ENCODE data around the gene PCLO.
A peak's percentile ranks its signal among the peaks of the same experiment; 100 is the strongest.
"Not testable (repeated sequence)": the region's sequence is repeated elsewhere in the genome, so short reads cannot be mapped to it uniquely, and the experiment has no call there.

PCLO gene

DNA sequence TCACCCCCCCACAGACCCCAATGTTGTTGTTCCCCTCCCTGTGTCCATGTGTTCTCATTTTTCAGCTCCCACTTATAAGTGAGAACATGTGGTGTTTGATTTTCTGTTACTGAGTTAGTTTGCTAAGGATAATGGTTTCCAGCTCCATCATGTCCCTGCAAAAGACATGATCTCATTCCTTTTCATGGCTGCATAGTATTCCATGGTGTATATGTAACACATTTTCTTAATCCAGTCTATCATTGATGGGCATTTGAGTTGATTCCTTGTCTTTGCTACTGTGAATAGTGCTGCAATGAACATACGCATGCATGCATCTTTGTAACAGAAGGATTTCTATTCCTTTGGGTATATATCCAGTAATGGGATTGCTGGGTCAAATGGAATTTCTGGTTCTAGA lies 82.8 kb downstream of the PCLO start:
- no CpG with 5 or more reads among the region's 1 CpG for WGBS (ENCODE audit: extremely low coverage, insufficient coverage, low lambda C conversion rate)
- H3K56ac ChIP-seq (ENCODE audit: low read length); H3K4ac ChIP-seq (ENCODE audit: low read depth, low read length); H4K8ac ChIP-seq (ENCODE audit: low read depth, low read length); H3K18ac ChIP-seq (ENCODE audit: low read length); H3K79me2 ChIP-seq (ENCODE audit: control insufficient read depth, insufficient read depth, low read length); H3K79me1 ChIP-seq (ENCODE audit: low read length); H3K23ac ChIP-seq (ENCODE audit: low read length); H2BK15ac ChIP-seq (replicated peaks; ENCODE audit: low read depth); H3K27me3 ChIP-seq (ENCODE audit: insufficient read depth, low read length, poor library complexity); DNase-seq; H3K4me2 ChIP-seq (ENCODE audit: low read length); H3K36me3 ChIP-seq (ENCODE audit: control insufficient read depth, insufficient read depth, low read length); H4K5ac ChIP-seq (ENCODE audit: low read length); H2BK5ac ChIP-seq (ENCODE audit: low read length); H3K4me3 ChIP-seq (ENCODE audit: low read length); H3K9ac ChIP-seq (ENCODE audit: low read length); H3K4me1 ChIP-seq (ENCODE audit: control insufficient read depth, low read depth, low read length); H2BK120ac ChIP-seq (ENCODE audit: low read depth, low read length); H3K27ac ChIP-seq (ENCODE audit: low read depth, low read length); H2AK5ac ChIP-seq (ENCODE audit: low read length): not testable (repeated sequence)

DNA sequence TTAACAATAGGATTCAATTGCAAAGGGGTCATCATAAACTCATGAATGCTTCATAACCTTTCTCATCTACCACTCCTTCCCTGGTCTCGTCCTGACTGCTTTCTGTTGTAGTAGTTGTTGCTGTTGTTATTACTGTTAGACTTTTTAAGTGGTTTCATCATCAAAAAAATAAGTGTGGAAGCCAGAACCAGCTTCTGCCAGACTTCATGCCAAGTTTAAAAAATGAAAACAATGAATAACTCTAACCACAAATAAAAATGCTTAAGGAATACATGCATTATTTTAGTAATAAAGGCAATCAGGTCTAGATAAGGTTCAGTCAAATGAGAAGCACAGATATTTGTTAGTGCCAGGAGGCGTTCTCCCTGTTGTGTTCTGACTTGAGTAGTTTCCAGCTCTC lies 85.4 kb downstream of the PCLO start:
- DNase-seq, result no peak
- Histone ChIP-seq H3K23ac (ENCODE audit: low read length) (no peak overlapping the region), H2AK5ac (ENCODE audit: low read length) (no peak overlapping the region), H3K79me1 (ENCODE audit: low read length) (no peaks in the 10 kb centered on the region), H2BK120ac (ENCODE audit: low read depth, low read length) (no peak overlapping the region), H3K27me3 (ENCODE audit: insufficient read depth, low read length, poor library complexity) (no peaks in the 10 kb centered on the region), H4K5ac (ENCODE audit: low read length) (no peak overlapping the region), H3K4me2 (ENCODE audit: low read length) (no peak overlapping the region), H3K36me3 (ENCODE audit: control insufficient read depth, insufficient read depth, low read length) (no peaks in the 10 kb centered on the region), H3K79me2 (ENCODE audit: control insufficient read depth, insufficient read depth, low read length) (no peaks in the 10 kb centered on the region), H3K4ac (ENCODE audit: low read depth, low read length) (no peak overlapping the region), H3K27ac (ENCODE audit: low read depth, low read length) (no peak overlapping the region), H2BK15ac (replicated peaks; ENCODE audit: low read depth) (no peak overlapping the region), H3K4me1 (ENCODE audit: control insufficient read depth, low read depth, low read length) (no peaks in the 10 kb centered on the region), H4K8ac (ENCODE audit: low read depth, low read length) (no peak overlapping the region), H3K18ac (ENCODE audit: low read length) (no peak overlapping the region), H3K56ac (ENCODE audit: low read length) (no peak overlapping the region), H3K4me3 (ENCODE audit: low read length) (no peak overlapping the region), H3K9ac (ENCODE audit: low read length) (no peak overlapping the region), H2BK5ac (ENCODE audit: low read length) (no peak overlapping the region)
- no CpG with 5 or more reads among the region's 2 CpGs for WGBS (ENCODE audit: extremely low coverage, insufficient coverage, low lambda C conversion rate)

GRCh38 chr7:83072576-83073517 lies 89.8 kb downstream of the PCLO start:
- Histone ChIP-seq H2AK5ac (ENCODE audit: low read length) (no peak overlapping the region), H3K4me1 (ENCODE audit: control insufficient read depth, low read depth, low read length) (no peaks in the 10 kb centered on the region), H3K18ac (ENCODE audit: low read length) (no peak overlapping the region), H3K79me1 (ENCODE audit: low read length) (no peaks in the 10 kb centered on the region), H3K27ac (ENCODE audit: low read depth, low read length) (no peak overlapping the region), H3K23ac (ENCODE audit: low read length) (no peak overlapping the region), H4K5ac (ENCODE audit: low read length) (no peak overlapping the region), H2BK5ac (ENCODE audit: low read length) (no peak overlapping the region), H3K79me2 (ENCODE audit: control insufficient read depth, insufficient read depth, low read length) (no peaks in the 10 kb centered on the region), H2BK120ac (ENCODE audit: low read depth, low read length) (no peak overlapping the region), H3K4me3 (ENCODE audit: low read length) (no peak overlapping the region), H3K9ac (ENCODE audit: low read length) (no peak overlapping the region), H4K8ac (ENCODE audit: low read depth, low read length) (no peak overlapping the region), H2BK15ac (replicated peaks; ENCODE audit: low read depth) (no peak overlapping the region), H3K36me3 (ENCODE audit: control insufficient read depth, insufficient read depth, low read length) (no peaks in the 10 kb centered on the region), H3K4ac (ENCODE audit: low read depth, low read length) (no peak overlapping the region), H3K56ac (ENCODE audit: low read length) (no peak overlapping the region), H3K27me3 (ENCODE audit: insufficient read depth, low read length, poor library complexity) (no peaks in the 10 kb centered on the region), H3K4me2 (ENCODE audit: low read length) (no peak overlapping the region)
- no CpG with 5 or more reads among the region's 2 CpGs for WGBS (ENCODE audit: extremely low coverage, insufficient coverage, low lambda C conversion rate)
- no peak for DNase-seq

- DNase-seq, result no peak
- WGBS (ENCODE audit: extremely low coverage, insufficient coverage, low lambda C conversion rate), result no CpG with 5 or more reads among the region's 3 CpGs
- H2BK5ac ChIP-seq (ENCODE audit: low read length), result no peak overlapping the region
- no peak overlapping the region for H3K9ac ChIP-seq (ENCODE audit: low read length)
- no peaks in the 10 kb centered on the region for H3K79me1 ChIP-seq (ENCODE audit: low read length)
- H3K23ac ChIP-seq (ENCODE audit: low read length), result no peak overlapping the region
- no peak overlapping the region for H4K5ac ChIP-seq (ENCODE audit: low read length)
- H3K36me3 ChIP-seq (ENCODE audit: control insufficient read depth, insufficient read depth, low read length), result no peaks in the 10 kb centered on the region
- no peak overlapping the region for H3K4me3 ChIP-seq (ENCODE audit: low read length)
- H2BK120ac ChIP-seq (ENCODE audit: low read depth, low read length), result no peak overlapping the region
- H3K18ac ChIP-seq (ENCODE audit: low read length), result no peak overlapping the region
- H3K27ac ChIP-seq (ENCODE audit: low read depth, low read length), result no peak overlapping the region
- H2AK5ac ChIP-seq (ENCODE audit: low read length), result no peak overlapping the region
- H3K4ac ChIP-seq (ENCODE audit: low read depth, low read length), result no peak overlapping the region
- H3K56ac ChIP-seq (ENCODE audit: low read length), result no peak overlapping the region
- no peaks in the 10 kb centered on the region for H3K27me3 ChIP-seq (ENCODE audit: insufficient read depth, low read length, poor library complexity)
- H3K4me1 ChIP-seq (ENCODE audit: control insufficient read depth, low read depth, low read length), result no peaks in the 10 kb centered on the region
- H3K4me2 ChIP-seq (ENCODE audit: low read length), result no peak overlapping the region
- H4K8ac ChIP-seq (ENCODE audit: low read depth, low read length), result no peak overlapping the region
- no peaks in the 10 kb centered on the region for H3K79me2 ChIP-seq (ENCODE audit: control insufficient read depth, insufficient read depth, low read length)
- no peak overlapping the region for H2BK15ac ChIP-seq (replicated peaks; ENCODE audit: low read depth)
Observed at GRCh38 chr7:83065714-83066113, 97.0 kb downstream of the PCLO start.

DNA sequence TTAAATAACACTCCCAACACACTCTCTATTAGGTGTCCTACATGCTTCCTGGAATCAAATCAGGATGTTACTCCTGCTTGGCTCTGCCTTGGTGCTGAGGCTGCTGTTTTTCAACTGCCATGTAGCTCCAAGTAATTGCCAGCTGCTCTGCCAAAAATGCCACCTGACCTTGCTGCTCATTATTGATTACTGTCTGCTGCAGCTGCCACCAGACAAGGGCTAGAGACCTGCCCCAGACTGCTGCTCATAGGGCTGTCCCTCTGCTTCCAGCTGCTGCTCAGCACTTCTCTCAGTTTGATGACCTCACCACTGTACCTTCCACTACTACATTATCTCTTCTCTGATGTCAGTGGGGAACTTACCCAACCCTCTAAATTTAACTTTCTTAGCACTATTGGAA lies 102.5 kb downstream of the PCLO start:
- H3K23ac ChIP-seq (ENCODE audit: low read length), result no peak overlapping the region
- H3K27me3 ChIP-seq (ENCODE audit: insufficient read depth, low read length, poor library complexity), result no peaks in the 10 kb centered on the region
- H3K18ac ChIP-seq (ENCODE audit: low read length), result no peak overlapping the region
- H4K8ac ChIP-seq (ENCODE audit: low read depth, low read length), result no peak overlapping the region
- no peak overlapping the region for H3K56ac ChIP-seq (ENCODE audit: low read length)
- no peak overlapping the region for H2BK15ac ChIP-seq (replicated peaks; ENCODE audit: low read depth)
- no peak overlapping the region for H4K5ac ChIP-seq (ENCODE audit: low read length)
- H3K36me3 ChIP-seq (ENCODE audit: control insufficient read depth, insufficient read depth, low read length), result no peaks in the 10 kb centered on the region
- H3K79me2 ChIP-seq (ENCODE audit: control insufficient read depth, insufficient read depth, low read length), result no peaks in the 10 kb centered on the region
- no peak overlapping the region for H3K9ac ChIP-seq (ENCODE audit: low read length)
- H3K4me3 ChIP-seq (ENCODE audit: low read length), result no peak overlapping the region
- H3K4ac ChIP-seq (ENCODE audit: low read depth, low read length), result no peak overlapping the region
- H2BK5ac ChIP-seq (ENCODE audit: low read length), result no peak overlapping the region
- no peaks in the 10 kb centered on the region for H3K4me1 ChIP-seq (ENCODE audit: control insufficient read depth, low read depth, low read length)
- H3K79me1 ChIP-seq (ENCODE audit: low read length), result no peaks in the 10 kb centered on the region
- no peak overlapping the region for H2BK120ac ChIP-seq (ENCODE audit: low read depth, low read length)
- peak; percentile 13 for DNase-seq
- no peak overlapping the region for H2AK5ac ChIP-seq (ENCODE audit: low read length)
- H3K27ac ChIP-seq (ENCODE audit: low read depth, low read length), result no peak overlapping the region
- no peak overlapping the region for H3K4me2 ChIP-seq (ENCODE audit: low read length)

DNA sequence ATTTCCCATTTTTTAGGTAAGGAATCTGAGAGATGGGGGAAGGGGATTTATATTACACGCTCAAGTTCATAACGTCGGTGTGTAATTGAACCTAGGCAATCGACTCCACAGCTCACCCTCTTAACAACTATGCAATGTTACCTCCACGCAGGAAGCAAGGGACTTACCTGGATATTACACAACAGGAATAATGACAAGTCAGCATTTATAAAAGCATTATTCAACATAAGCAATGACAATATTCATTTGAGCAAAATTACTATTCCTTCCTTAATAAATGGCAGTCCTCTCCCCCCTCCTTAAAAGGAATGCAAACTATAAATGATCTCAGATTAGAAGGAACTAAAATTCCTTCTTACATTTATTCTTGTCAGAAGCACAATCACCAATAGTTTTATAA lies 104.0 kb downstream of the PCLO start:
- Histone ChIP-seq H2BK5ac (ENCODE audit: low read length) (no peak overlapping the region), H3K79me1 (ENCODE audit: low read length) (no peaks in the 10 kb centered on the region), H3K9ac (ENCODE audit: low read length) (no peak overlapping the region), H3K4ac (ENCODE audit: low read depth, low read length) (no peak overlapping the region), H3K27me3 (ENCODE audit: insufficient read depth, low read length, poor library complexity) (no peaks in the 10 kb centered on the region), H2BK15ac (replicated peaks; ENCODE audit: low read depth) (no peak overlapping the region), H3K4me1 (ENCODE audit: control insufficient read depth, low read depth, low read length) (no peaks in the 10 kb centered on the region), H2AK5ac (ENCODE audit: low read length) (no peak overlapping the region), H3K27ac (ENCODE audit: low read depth, low read length) (no peak overlapping the region), H4K8ac (ENCODE audit: low read depth, low read length) (no peak overlapping the region), H3K79me2 (ENCODE audit: control insufficient read depth, insufficient read depth, low read length) (no peaks in the 10 kb centered on the region), H3K4me2 (ENCODE audit: low read length) (no peak overlapping the region), H3K56ac (ENCODE audit: low read length) (no peak overlapping the region), H3K4me3 (ENCODE audit: low read length) (no peak overlapping the region), H3K36me3 (ENCODE audit: control insufficient read depth, insufficient read depth, low read length) (no peaks in the 10 kb centered on the region), H3K23ac (ENCODE audit: low read length) (no peak overlapping the region), H2BK120ac (ENCODE audit: low read depth, low read length) (no peak overlapping the region), H3K18ac (ENCODE audit: low read length) (no peak overlapping the region), H4K5ac (ENCODE audit: low read length) (no peak overlapping the region)
- no peak for DNase-seq
- no CpG with 5 or more reads among the region's 5 CpGs for WGBS (ENCODE audit: extremely low coverage, insufficient coverage, low lambda C conversion rate)

Data from mesendoderm (in vitro differentiated cells).